Prostate gland (tissue), 2 donors: ENCODE data around the gene USP10.

Source experiments
- CTCF ChIP-seq, 4 experiments: fragments of 200-600 bp in 2 of 4; fragments of 450-650 bp in 2 of 4; sonication (generic) in 2 of 4; IDR thresholded peaks; 1 replicate in 3 of 4; 2 replicates in 1 of 4; pipeline ENCODE4 v1.5.1; 2016 to 2019; ENCODE audit warnings: antibody characterized with exemption in 4 of 4, mild to moderate bottlenecking in 2 of 4, moderate library complexity in 2 of 4
- POLR2A ChIP-seq: fragments of 450-650 bp; IDR thresholded peaks from one replicate; pipeline ENCODE4 v1.6.1; 2016; ENCODE audit warnings: antibody characterized with exemption, mild to moderate bottlenecking

- TF ChIP-seq CTCF (IDR thresholded peaks at IDR 0.05): no peak
- TF ChIP-seq POLR2A: no peak
These were observed 103.3 kb downstream of the USP10 start for GRCh38 chr16:84803146-84803545.
